ENCODE data around the gene GALNT17.

GALNT17 gene

GRCh38 chr7:71112436-71112835 lies 19.5 kb upstream of the GALNT17 start:
- H4K12ac ChIP-seq (ENCODE audit: low read depth, low read length), result no peak overlapping the region
- no peak overlapping the region for H2BK5ac ChIP-seq (ENCODE audit: low read depth, low read length, poor library complexity)
- H3K36me3 ChIP-seq (ENCODE audit: control insufficient read depth in 1 of 2, insufficient read depth in 2 of 2, low read length in 2 of 2), result no peaks in the 10 kb centered on the region
- H3K4ac ChIP-seq (ENCODE audit: low read depth, low read length), result no peak overlapping the region
- no peak overlapping the region for H3K4me2 ChIP-seq (ENCODE audit: low read length)
- no peak overlapping the region for H2AK5ac ChIP-seq (ENCODE audit: low read length)
- H2BK12ac ChIP-seq (ENCODE audit: low read length), result no peak overlapping the region
- H3K18ac ChIP-seq (ENCODE audit: low read length), result no peak overlapping the region
- no CpG with 5 or more reads among the region's 4 CpGs for WGBS (ENCODE audit: extremely low coverage, insufficient coverage, insufficient read length)
- H3K4me3 ChIP-seq (ENCODE audit: low read depth, low read length), result no peak overlapping the region
- H3K4me1 ChIP-seq (ENCODE audit: control insufficient read depth in 1 of 2, insufficient read depth in 2 of 2, low read length in 2 of 2), result no peaks in the 10 kb centered on the region
- no peak overlapping the region for H2AFZ ChIP-seq (ENCODE audit: insufficient read depth, low read length, poor library complexity)
- H3K9ac ChIP-seq (ENCODE audit: low read length), result no peak overlapping the region
- no peak for DNase-seq
- no peak overlapping the region for H3K23ac ChIP-seq (ENCODE audit: low read length)
- no peak overlapping the region for H4K8ac ChIP-seq (ENCODE audit: low read depth, low read length)
- no peaks in the 10 kb centered on the region for H3K79me2 ChIP-seq (ENCODE audit: control insufficient read depth, insufficient read depth, low read length, poor library complexity)
- H2BK120ac ChIP-seq (ENCODE audit: insufficient read depth, low read length, poor library complexity), result no peak overlapping the region
- H3K14ac ChIP-seq (ENCODE audit: low read length), result no peak overlapping the region
- no peak overlapping the region for H4K91ac ChIP-seq (ENCODE audit: low read depth, low read length)
- H3K27me3 ChIP-seq (ENCODE audit: insufficient read depth, low read length), result no peaks in the 10 kb centered on the region
- no peaks in the 10 kb centered on the region for H3K79me1 ChIP-seq (ENCODE audit: low read length)
- H3K9me3 ChIP-seq (ENCODE audit: insufficient read depth, low read depth, low read length), result no peaks in the 10 kb centered on the region
- no peak overlapping the region for H3K27ac ChIP-seq (ENCODE audit: low read depth, low read length)

- Histone ChIP-seq H3K14ac (ENCODE audit: low read length) (no peak overlapping the region), H3K4me1 (ENCODE audit: control insufficient read depth in 1 of 2, insufficient read depth in 2 of 2, low read length in 2 of 2) (no peaks in the 10 kb centered on the region), H3K9me3 (ENCODE audit: insufficient read depth, low read depth, low read length) (no peaks in the 10 kb centered on the region), H3K79me1 (ENCODE audit: low read length) (no peaks in the 10 kb centered on the region), H3K9ac (ENCODE audit: low read length) (no peak overlapping the region), H4K91ac (ENCODE audit: low read depth, low read length) (no peak overlapping the region), H3K4ac (ENCODE audit: low read depth, low read length) (no peak overlapping the region), H3K4me3 (ENCODE audit: low read depth, low read length) (no peak overlapping the region), H4K8ac (ENCODE audit: low read depth, low read length) (no peak overlapping the region), H3K4me2 (ENCODE audit: low read length) (no peak overlapping the region), H3K36me3 (ENCODE audit: control insufficient read depth in 1 of 2, insufficient read depth in 2 of 2, low read length in 2 of 2) (no peaks in the 10 kb centered on the region), H2AFZ (ENCODE audit: insufficient read depth, low read length, poor library complexity) (no peak overlapping the region), H3K18ac (ENCODE audit: low read length) (no peak overlapping the region), H3K23ac (ENCODE audit: low read length) (no peak overlapping the region), H4K12ac (ENCODE audit: low read depth, low read length) (no peak overlapping the region), H2BK120ac (ENCODE audit: insufficient read depth, low read length, poor library complexity) (no peak overlapping the region), H3K27ac (ENCODE audit: low read depth, low read length) (no peak overlapping the region), H3K79me2 (ENCODE audit: control insufficient read depth, insufficient read depth, low read length, poor library complexity) (no peaks in the 10 kb centered on the region), H2BK5ac (ENCODE audit: low read depth, low read length, poor library complexity) (no peak overlapping the region), H2BK12ac (ENCODE audit: low read length) (no peak overlapping the region), H3K27me3 (ENCODE audit: insufficient read depth, low read length) (no peaks in the 10 kb centered on the region), H2AK5ac (ENCODE audit: low read length) (no peak overlapping the region)
- no peak for DNase-seq
- WGBS (ENCODE audit: extremely low coverage, insufficient coverage, insufficient read length), result no CpG with 5 or more reads among the region's 3 CpGs
These were observed 11.8 kb upstream of the GALNT17 start for GRCh38 chr7:71120096-71120495.

GRCh38 chr7:71129126-71129525 lies 2.8 kb upstream of the GALNT17 start:
- Histone ChIP-seq H3K27me3 (ENCODE audit: insufficient read depth, low read length) (peaks cover 19% of the 10 kb centered on the region), H3K23ac (ENCODE audit: low read length) (no peak overlapping the region), H3K4me1 (ENCODE audit: control insufficient read depth in 1 of 2, insufficient read depth in 2 of 2, low read length in 2 of 2) (peaks cover 5 to 10% of the 10 kb centered on the region in 2 experiments), H4K8ac (ENCODE audit: low read depth, low read length) (no peak overlapping the region), H3K27ac (ENCODE audit: low read depth, low read length) (no peak overlapping the region), H2BK12ac (ENCODE audit: low read length) (no peak overlapping the region), H3K79me2 (ENCODE audit: control insufficient read depth, insufficient read depth, low read length, poor library complexity) (no peaks in the 10 kb centered on the region), H4K91ac (ENCODE audit: low read depth, low read length) (no peak overlapping the region), H3K36me3 (ENCODE audit: control insufficient read depth in 1 of 2, insufficient read depth in 2 of 2, low read length in 2 of 2) (no peaks in the 10 kb centered on the region), H2BK120ac (ENCODE audit: insufficient read depth, low read length, poor library complexity) (no peak overlapping the region), H3K4me3 (ENCODE audit: low read depth, low read length) (no peak overlapping the region), H3K14ac (ENCODE audit: low read length) (no peak overlapping the region), H2BK5ac (ENCODE audit: low read depth, low read length, poor library complexity) (no peak overlapping the region), H2AK5ac (ENCODE audit: low read length) (no peak overlapping the region), H3K4ac (ENCODE audit: low read depth, low read length) (no peak overlapping the region), H4K12ac (ENCODE audit: low read depth, low read length) (no peak overlapping the region), H2AFZ (ENCODE audit: insufficient read depth, low read length, poor library complexity) (no peak overlapping the region), H3K9me3 (ENCODE audit: insufficient read depth, low read depth, low read length) (peaks cover 4% of the 10 kb centered on the region), H3K4me2 (ENCODE audit: low read length) (no peak overlapping the region), H3K79me1 (ENCODE audit: low read length) (peaks cover 1% of the 10 kb centered on the region), H3K9ac (ENCODE audit: low read length) (no peak overlapping the region), H3K18ac (ENCODE audit: low read length) (no peak overlapping the region)
- no peak for DNase-seq
- no CpG with 5 or more reads among the region's 3 CpGs for WGBS (ENCODE audit: extremely low coverage, insufficient coverage, insufficient read length)

- Histone ChIP-seq H3K4me2 (ENCODE audit: low read length) (no peak overlapping the region), H3K14ac (ENCODE audit: low read length) (no peak overlapping the region), H2BK120ac (ENCODE audit: insufficient read depth, low read length, poor library complexity) (no peak overlapping the region), H3K23ac (ENCODE audit: low read length) (no peak overlapping the region), H3K36me3 (ENCODE audit: control insufficient read depth in 1 of 2, insufficient read depth in 2 of 2, low read length in 2 of 2) (no peaks in the 10 kb centered on the region), H3K4ac (ENCODE audit: low read depth, low read length) (no peak overlapping the region), H3K4me1 (ENCODE audit: control insufficient read depth in 1 of 2, insufficient read depth in 2 of 2, low read length in 2 of 2) (peaks cover 5 to 10% of the 10 kb centered on the region in 2 experiments), H3K4me3 (ENCODE audit: low read depth, low read length) (no peak overlapping the region), H4K12ac (ENCODE audit: low read depth, low read length) (no peak overlapping the region), H4K91ac (ENCODE audit: low read depth, low read length) (no peak overlapping the region), H3K27me3 (ENCODE audit: insufficient read depth, low read length) (peaks cover 19% of the 10 kb centered on the region), H3K79me2 (ENCODE audit: control insufficient read depth, insufficient read depth, low read length, poor library complexity) (no peaks in the 10 kb centered on the region), H2BK5ac (ENCODE audit: low read depth, low read length, poor library complexity) (no peak overlapping the region), H2BK12ac (ENCODE audit: low read length) (no peak overlapping the region), H4K8ac (ENCODE audit: low read depth, low read length) (no peak overlapping the region), H3K18ac (ENCODE audit: low read length) (no peak overlapping the region), H2AFZ (ENCODE audit: insufficient read depth, low read length, poor library complexity) (no peak overlapping the region), H2AK5ac (ENCODE audit: low read length) (no peak overlapping the region), H3K27ac (ENCODE audit: low read depth, low read length) (no peak overlapping the region), H3K9me3 (ENCODE audit: insufficient read depth, low read depth, low read length) (peaks cover 4% of the 10 kb centered on the region), H3K79me1 (ENCODE audit: low read length) (peaks cover 1% of the 10 kb centered on the region), H3K9ac (ENCODE audit: low read length) (no peak overlapping the region)
- no CpG with 5 or more reads among the region's 5 CpGs for WGBS (ENCODE audit: extremely low coverage, insufficient coverage, insufficient read length)
- no peak for DNase-seq
These were observed 1.8 kb upstream of the GALNT17 start for GRCh38 chr7:71130031-71130679.
